Mononuclear cell (primary cell): Measurements from ENCODE around the gene HYDIN. TPM values are rescaled to one million over a fixed set of nuclear protein-coding genes. Genes with fewer than 3 reads are reported as not detected.
A peak's percentile ranks its signal among the peaks of the same experiment; 100 is the strongest.

Source experiments
- H3K27me3 ChIP-seq: 2 replicates; pipeline ENCODE4 v1.6.0; 2011; ENCODE audit warnings: low read length, control low read depth; ENCODE audit not compliant: insufficient read depth
- H3K4me1 ChIP-seq: 2 replicates; pipeline ENCODE4 v1.5.1; 2011; ENCODE audit warnings: mild to moderate bottlenecking, low read length, control low read depth; ENCODE audit not compliant: insufficient read depth
- H3K4me3 ChIP-seq: 2 replicates; pipeline ENCODE4 v1.5.1; 2011; ENCODE audit warnings: mild to moderate bottlenecking, low read length, moderate library complexity
- H3K9me3 ChIP-seq: 2 replicates; pipeline ENCODE4 v1.5.1; 2011; ENCODE audit warnings: low read depth, mild to moderate bottlenecking, control low read depth, low read length
- total RNA-seq: library from RNA; depleted of rRNA; stranded (reverse); fragments of >200 nt; gene quantifications from one replicate; pipeline ENCODE4 v1.2.3, GENCODE V29; 2012

The HYDIN gene
- total RNA-seq, 1 donor = 0.21 TPM

DNA sequence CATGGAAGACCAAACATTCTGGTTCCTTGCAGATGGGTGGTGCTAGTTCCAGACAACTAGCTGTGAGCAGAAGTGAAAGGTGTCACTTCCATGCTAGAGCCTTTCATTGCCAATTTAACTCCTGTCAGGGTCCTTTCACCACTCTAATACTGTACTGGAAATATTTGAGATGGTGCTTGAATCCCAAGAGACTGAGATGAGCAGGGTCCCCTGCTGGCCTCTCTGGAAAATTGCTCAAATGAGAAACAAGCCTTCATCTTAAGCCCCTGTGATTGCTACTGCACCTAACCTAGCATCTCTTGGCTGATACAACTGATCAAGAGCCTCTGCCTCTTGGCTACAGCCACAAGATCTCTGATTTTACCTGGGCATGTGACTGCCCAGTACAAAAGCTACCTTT, 422.2 kb downstream of the HYDIN start:
- Histone ChIP-seq H3K4me1 (peaks cover 6% of the 10 kb centered on the region), H3K27me3 (peaks cover 28% of the 10 kb centered on the region), H3K9me3 (no peaks in the 10 kb centered on the region), H3K4me3 (no peak overlapping the region)

DNA sequence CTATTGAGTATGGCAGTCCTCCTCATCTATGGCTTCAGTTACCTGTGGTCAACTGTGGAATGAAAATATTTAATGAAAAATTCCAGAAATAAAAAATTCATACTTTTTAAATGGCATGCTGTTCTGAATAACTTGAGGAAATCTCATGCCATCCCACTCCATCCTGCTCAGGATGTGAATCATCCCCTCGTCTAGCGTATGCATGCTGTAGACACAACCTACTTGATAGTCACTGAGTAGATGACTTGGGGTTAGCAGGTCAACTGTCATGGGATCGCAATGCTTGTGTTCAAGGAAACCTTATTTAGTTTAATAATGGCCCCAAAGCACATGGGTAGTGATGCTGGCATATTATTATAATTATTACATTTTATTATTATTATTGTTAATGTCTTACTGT, 424.7 kb downstream of the HYDIN start:
- peaks cover 28% of the 10 kb centered on the region for H3K27me3 ChIP-seq

GRCh38 chr16:70805380-70805779, 425.1 kb downstream of the HYDIN start:
- H3K27me3 ChIP-seq = peaks cover 28% of the 10 kb centered on the region
- no peak overlapping the region for H3K4me3 ChIP-seq
- H3K9me3 ChIP-seq = no peaks in the 10 kb centered on the region
- H3K4me1 ChIP-seq = peaks cover 12% of the 10 kb centered on the region

More for the DNA sequence above, 424.7 kb downstream of the HYDIN start:
- peaks cover 9% of the 10 kb centered on the region for H3K4me1 ChIP-seq
- H3K4me3 ChIP-seq = no peak overlapping the region
- no peaks in the 10 kb centered on the region for H3K9me3 ChIP-seq

DNA sequence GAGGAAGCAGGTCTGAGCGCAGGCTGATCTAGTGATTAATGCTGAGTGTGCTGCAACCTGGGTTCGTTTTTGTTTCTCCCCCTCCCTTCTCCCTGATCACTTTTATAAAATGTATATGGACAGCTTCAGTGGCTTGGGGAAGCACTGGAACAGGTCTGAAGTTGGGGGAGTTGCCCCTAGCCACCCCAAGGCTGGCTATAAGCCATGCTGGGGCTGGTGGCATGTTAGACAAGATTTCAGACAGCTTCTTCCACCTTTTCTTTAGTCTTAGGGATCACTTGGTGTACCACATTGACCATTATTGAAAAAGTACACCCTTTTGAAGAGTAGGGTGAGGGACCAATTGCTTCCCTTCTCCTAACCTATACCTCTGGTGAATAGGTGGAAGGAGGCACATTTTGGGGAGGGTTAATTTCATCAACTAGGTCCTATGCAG, 425.8 kb downstream of the HYDIN start:
- no peak overlapping the region for H3K4me3 ChIP-seq
- H3K9me3 ChIP-seq = no peaks in the 10 kb centered on the region
- H3K4me1 ChIP-seq = peaks cover 18% of the 10 kb centered on the region
- H3K27me3 ChIP-seq = peaks cover 28% of the 10 kb centered on the region

DNA sequence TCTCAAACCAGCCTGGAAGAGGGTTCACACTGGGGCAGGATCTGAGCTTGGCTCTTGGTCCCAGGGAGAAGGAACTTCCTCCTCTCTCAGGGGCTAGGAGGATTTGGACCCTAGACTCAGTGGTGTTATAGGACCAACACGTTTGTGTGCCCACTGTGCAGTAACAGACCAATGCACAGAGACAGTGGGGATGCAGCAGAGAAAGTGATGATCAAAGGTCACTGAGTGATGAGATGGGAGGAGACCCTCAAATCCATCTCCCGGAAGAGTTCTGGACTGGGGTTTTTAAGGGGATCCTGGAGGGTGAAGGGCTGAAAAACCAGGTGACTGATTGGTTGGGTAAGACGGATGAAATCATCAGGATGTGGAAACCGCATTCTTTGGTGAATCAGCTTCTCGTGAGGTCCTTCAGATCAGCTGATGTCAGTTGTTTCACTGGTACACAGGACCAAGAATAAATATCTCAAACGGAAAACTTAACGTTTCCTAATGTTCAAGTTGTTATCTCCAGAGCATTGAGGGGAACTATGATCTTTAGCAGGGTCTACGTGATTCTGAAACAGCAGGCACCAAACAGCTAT, 426.3 kb downstream of the HYDIN start:
- Histone ChIP-seq H3K4me3 (no peak overlapping the region), H3K27me3 (peaks cover 24% of the 10 kb centered on the region), H3K9me3 (no peaks in the 10 kb centered on the region), H3K4me1 (peaks cover 23% of the 10 kb centered on the region)

DNA sequence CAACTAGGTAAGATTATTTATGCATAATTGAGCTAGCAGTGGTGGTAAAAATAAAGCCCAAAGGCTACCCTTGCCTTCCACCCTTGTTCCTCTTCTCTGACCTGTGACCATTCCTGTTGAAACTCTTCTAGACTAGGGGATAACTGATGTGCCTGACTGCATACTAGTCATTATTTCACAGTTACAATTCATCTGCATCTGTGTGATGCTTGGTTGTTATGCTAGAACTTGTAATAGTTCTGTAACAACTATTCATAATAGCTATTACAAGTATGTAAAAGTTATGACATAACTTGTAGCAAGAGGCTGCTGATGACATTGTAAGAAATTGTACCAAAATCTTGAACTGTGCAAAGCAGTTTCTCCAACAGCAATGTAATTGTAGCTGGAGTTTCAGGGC, 427.2 kb downstream of the HYDIN start:
- Histone ChIP-seq H3K4me3 (no peak overlapping the region), H3K9me3 (no peaks in the 10 kb centered on the region), H3K27me3 (peaks cover 17% of the 10 kb centered on the region), H3K4me1 (peaks cover 32% of the 10 kb centered on the region)

DNA sequence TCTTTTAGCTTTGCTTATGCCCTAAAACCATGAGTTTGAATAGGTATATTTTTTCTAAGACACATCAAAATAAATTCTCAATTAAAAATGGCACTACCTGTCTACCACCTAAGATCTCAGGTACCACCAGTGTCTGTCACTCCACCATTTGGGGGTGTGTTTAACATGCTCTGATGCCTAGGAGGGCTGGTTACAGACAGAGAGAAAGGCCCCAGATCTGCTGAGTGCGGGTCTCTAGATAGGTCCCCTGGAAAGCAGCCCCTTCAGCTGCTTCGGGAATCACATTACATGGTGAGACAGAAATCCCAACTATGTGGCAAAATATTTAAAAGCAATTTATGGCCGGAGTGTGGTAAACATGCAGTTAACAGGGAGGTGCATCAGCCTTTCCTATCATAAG, 428.9 kb downstream of the HYDIN start:
- H3K9me3 ChIP-seq = no peaks in the 10 kb centered on the region
- H3K27me3 ChIP-seq = peaks cover 3% of the 10 kb centered on the region
- peaks cover 33% of the 10 kb centered on the region for H3K4me1 ChIP-seq
- no peak overlapping the region for H3K4me3 ChIP-seq

DNA sequence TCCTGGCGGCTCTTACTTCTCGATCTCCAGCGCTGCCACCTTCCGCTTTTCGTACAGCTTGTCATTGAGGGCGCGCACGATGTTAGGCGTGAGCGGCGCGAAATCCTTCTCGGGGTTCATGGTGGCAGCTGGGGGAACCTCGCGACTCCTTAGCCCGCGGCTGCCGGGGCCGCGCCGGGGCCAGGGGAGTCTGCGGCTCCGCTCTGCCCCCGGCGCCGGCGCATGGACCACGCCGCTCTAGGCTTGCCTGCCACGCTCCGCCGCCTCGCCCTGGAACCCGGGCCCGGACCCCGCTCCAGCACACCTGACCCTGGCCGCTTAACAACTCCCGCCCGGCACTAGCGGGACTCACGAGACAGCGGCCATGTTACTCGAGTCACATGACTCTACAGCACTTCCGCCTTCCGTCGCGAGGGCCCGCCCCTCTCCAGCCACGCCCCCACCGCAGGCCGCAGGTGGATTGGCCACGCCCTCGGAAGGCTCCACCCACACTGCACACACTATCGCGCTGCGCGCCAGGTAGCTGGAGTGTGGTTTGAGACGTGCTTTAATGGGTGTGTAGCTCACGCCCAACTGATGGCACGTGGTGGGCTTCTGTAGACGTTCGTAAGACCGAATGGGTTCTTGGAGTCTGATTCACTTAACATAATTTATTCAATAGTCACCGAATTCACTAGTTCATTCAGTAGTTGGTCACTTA, 429.6 kb downstream of the HYDIN start, which contains the start of gene VAC14:
Gene VAC14 (minus strand): TSS at position 378 of the 700 bp plus-strand sequence. CDS start 258 bp downstream, at position 120.
- Histone ChIP-seq H3K27me3 (peaks cover 3% of the 10 kb centered on the region), H3K4me1 (peaks cover 40% of the 10 kb centered on the region), H3K9me3 (no peaks in the 10 kb centered on the region), H3K4me3 (peak within 1 kb of the TSS; percentile 81)

- Histone ChIP-seq H3K9me3 (no peaks in the 10 kb centered on the region), H3K4me1 (peaks cover 41% of the 10 kb centered on the region), H3K4me3 (peak overlapping the region; percentile 81), H3K27me3 (peaks cover 2% of the 10 kb centered on the region)
These were observed 430.2 kb downstream of the HYDIN start for GRCh38 chr16:70800311-70800710.

DNA sequence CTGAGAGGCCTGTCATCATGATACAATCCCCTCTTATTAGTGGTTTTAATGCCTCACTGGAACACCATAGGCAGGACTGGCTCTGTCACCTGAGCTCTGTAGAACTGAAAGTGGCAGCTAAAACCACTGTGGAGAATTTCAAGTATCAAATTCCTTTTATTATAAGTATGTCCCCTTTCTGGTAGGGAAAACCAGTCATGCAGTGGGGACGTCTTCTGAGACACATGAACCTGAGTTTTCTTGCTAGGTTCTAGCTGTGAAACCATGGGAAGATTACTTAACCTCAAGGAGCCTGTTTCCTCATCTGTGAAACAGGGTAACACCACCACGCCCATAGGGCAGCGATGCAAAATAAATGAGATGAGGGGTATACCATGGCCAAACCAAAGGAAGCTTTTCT, 434.2 kb downstream of the HYDIN start:
- H3K4me3 ChIP-seq = no peak overlapping the region
- no peaks in the 10 kb centered on the region for H3K9me3 ChIP-seq
- peaks cover 35% of the 10 kb centered on the region for H3K4me1 ChIP-seq
- no peaks in the 10 kb centered on the region for H3K27me3 ChIP-seq

DNA sequence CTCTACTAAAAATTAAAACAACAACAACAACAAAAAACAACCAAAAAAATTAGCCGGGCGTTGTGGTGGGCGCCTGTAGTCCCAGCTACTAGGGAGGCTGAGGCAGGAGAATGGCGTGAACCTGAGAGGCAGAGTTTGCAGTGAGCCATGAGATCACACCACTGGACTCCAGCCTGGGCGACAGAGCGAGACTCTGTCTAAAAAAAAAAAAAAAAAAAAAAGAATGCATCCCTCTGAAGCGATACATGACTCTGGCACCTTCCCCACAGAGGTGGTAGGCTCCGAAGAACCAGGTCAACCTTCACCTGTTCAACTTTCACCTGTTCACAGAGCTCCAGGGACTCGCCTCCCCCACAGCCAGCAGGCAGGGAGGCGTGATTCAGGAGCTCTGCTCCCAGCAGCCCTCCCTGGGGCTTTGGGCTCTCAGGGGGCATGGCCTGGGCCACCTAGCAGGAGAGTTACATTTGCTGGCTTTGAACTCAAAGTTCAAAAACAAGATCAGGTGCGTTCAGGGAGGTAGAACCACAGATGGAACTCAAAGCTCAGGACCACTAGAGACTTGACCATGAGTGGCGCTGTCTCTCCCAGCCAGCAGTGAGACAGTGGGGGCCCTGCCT, 435.1 kb downstream of the HYDIN start:
- Histone ChIP-seq H3K27me3 (no peaks in the 10 kb centered on the region), H3K9me3 (no peaks in the 10 kb centered on the region), H3K4me3 (no peak overlapping the region), H3K4me1 (peaks cover 30% of the 10 kb centered on the region)

- Histone ChIP-seq H3K4me1 (peaks cover 15% of the 10 kb centered on the region), H3K27me3 (no peaks in the 10 kb centered on the region), H3K9me3 (no peaks in the 10 kb centered on the region), H3K4me3 (no peak overlapping the region)
These were observed 436.5 kb downstream of the HYDIN start for GRCh38 chr16:70793851-70794502.

DNA sequence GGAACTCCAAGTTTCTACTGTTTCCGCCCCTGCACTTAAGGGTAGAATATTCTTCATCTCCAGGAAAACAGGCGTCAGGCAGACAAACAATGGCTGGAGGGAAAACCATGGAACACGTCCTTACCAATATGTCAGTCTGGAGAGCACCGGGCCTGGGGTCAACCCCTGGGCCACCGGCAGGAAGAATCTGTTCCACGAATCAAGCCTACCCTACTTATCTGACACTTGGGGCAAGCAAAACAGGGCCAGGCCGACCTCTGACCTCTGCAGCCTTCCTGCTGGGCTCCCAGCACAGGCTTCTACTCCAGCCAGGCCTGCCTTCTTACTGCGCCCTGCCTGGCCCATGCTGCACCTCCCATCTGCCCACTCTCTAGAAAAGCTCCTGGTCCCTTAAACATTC, 439.7 kb downstream of the HYDIN start:
- Histone ChIP-seq H3K27me3 (no peaks in the 10 kb centered on the region), H3K4me1 (peaks cover under 1% of the 10 kb centered on the region), H3K9me3 (no peaks in the 10 kb centered on the region), H3K4me3 (no peak overlapping the region)

DNA sequence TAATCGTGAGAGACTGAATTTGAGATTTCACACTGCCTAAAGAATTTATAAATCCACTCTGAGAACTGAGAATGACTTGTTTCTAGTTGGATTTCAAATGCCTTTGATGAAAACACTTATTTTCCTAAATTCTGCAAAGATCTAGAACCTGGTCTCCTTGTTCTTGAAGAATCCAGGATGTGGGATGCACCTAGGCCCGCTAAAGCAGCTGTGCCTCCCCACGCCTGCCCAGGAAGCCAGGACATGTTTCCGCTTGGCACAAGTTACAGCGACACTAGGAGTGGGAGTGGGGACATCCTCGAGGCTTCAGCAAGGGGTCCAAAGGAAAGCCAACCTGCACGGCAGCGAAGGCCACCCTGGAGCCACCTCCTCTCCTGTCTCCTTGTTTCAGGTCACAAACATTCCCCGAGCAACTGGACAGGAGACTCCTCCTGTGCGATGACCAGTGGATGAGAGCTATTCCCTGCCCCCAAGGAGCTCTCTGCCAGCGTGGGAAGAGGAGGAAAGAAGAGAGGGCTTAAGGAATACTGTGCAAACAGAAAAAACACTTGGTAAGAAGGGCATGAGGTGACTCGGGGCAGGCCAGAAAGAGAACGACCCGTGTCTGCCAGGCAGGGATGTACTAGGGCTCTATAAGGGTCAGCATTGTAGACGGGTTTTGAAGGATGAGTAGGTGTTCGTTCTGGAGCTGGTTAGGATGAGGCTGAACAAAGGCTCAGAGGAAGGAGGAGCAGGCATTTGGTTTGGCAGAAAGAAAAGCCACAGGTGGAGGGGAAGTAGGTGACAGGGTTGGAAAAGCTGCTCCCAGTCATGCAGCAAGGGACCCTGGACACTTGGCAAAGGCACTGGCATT, 440.7 kb downstream of the HYDIN start:
- no peaks in the 10 kb centered on the region for H3K4me1 ChIP-seq
- no peak overlapping the region for H3K4me3 ChIP-seq
- no peaks in the 10 kb centered on the region for H3K27me3 ChIP-seq
- H3K9me3 ChIP-seq = no peaks in the 10 kb centered on the region
